Osteoblast (primary cell): ENCODE results near the gene ALDH1A1. TPM values are rescaled to one million over a fixed set of nuclear protein-coding genes. Genes with fewer than 3 reads are reported as not detected.

ENCODE experiments used
- DNase-seq: peaks from one replicate; pipeline ENCODE4 v3.0.0; 2011; ENCODE audit warnings: low spot score, mixed read lengths; ENCODE audit not compliant: insufficient read length; ENCODE audit errors: missing footprints
- H2AFZ ChIP-seq: 2 replicates; pipeline ENCODE4 v1.6.0; 2011; ENCODE audit warnings: mild to moderate bottlenecking, low read length
- H3K27ac ChIP-seq: 2 replicates; pipeline ENCODE4 v1.5.1; 2011; ENCODE audit warnings: mild to moderate bottlenecking, low read depth, low read length, moderate library complexity
- H3K27me3 ChIP-seq: 2 replicates; pipeline ENCODE4 v1.6.0; 2012; ENCODE audit warnings: mild to moderate bottlenecking, control low read depth, inconsistent platforms, low read length, moderate library complexity; ENCODE audit not compliant: insufficient read depth
- H3K36me3 ChIP-seq: 2 replicates; pipeline ENCODE4 v1.5.1; 2011; ENCODE audit warnings: mild to moderate bottlenecking, low read length, control low read depth, moderate library complexity; ENCODE audit not compliant: insufficient read depth
- H3K4me1 ChIP-seq: 2 replicates; pipeline ENCODE4 v1.5.1; 2011; ENCODE audit warnings: mild to moderate bottlenecking, low read length, control low read depth, moderate library complexity; ENCODE audit not compliant: insufficient read depth
- H3K4me2 ChIP-seq: 2 replicates; pipeline ENCODE4 v1.6.0; 2011; ENCODE audit warnings: mild to moderate bottlenecking, low read length; ENCODE audit not compliant: insufficient read depth
- H3K4me3 ChIP-seq: fragments of 200-600 bp; sonication (generic); 3 replicates; pipeline ENCODE4 v1.5.1; 2012; ENCODE audit warnings: mild to moderate bottlenecking, low read length, inconsistent platforms; ENCODE audit not compliant: insufficient read depth
- H3K79me2 ChIP-seq: 2 replicates; pipeline ENCODE4 v1.6.0; 2012; ENCODE audit warnings: mild to moderate bottlenecking, low read length, control low read depth, inconsistent platforms; ENCODE audit not compliant: insufficient read depth
- H3K9me3 ChIP-seq: 2 replicates; pipeline ENCODE4 v1.5.1; 2011; ENCODE audit warnings: low read depth, low read length, control low read depth
- H4K20me1 ChIP-seq: 2 replicates; pipeline ENCODE4 v1.6.0; 2012; ENCODE audit warnings: mild to moderate bottlenecking, low read length, control low read depth; ENCODE audit not compliant: insufficient read depth
- total RNA-seq: library from RNA; depleted of rRNA; stranded (reverse); fragments of >200 nt; gene quantifications from 2 replicates; pipeline ENCODE4 v1.2.3, GENCODE V29; 2012
- TF ChIP-seq, protein P1 (sequence below): IDR thresholded peaks from 2 replicates; pipeline ENCODE4 v1.5.1; 2011; ENCODE audit warnings: mild to moderate bottlenecking, low read depth, low read length, moderate library complexity; ENCODE audit errors: extremely low read depth

The ALDH1A1 gene
- total RNA-seq, 1 donor = 0.36 TPM

DNA sequence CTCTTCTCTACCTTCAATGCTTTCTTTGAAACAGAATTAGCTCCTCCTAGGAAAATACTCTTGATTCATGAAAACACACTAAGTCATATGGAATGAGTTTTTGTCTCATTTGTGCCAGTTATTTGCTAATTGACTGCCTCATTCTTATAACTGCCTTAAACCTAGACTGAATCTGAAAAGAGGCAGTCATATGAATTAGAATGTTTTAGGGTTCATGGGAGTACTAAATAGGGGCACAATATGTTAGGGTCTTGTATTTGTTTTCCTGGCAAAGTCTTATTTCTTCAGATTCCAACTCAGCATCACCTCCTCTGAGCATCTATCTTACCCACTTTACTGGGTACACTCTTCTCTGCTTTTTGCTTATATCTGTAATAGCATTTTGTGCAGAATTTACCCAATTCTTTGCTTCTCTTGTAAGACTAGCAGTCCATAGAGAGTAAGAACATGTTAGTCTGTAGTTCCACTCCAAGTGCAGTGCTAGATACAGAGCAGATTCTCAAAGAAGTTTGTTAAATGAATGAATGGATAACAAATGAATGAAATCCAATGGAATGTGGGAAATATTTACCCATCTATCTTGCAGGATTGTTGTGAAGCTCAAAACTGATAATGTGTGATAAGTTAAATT, 43.9 kb upstream of the ALDH1A1 start:
- Histone ChIP-seq H4K20me1 (no peaks in the 10 kb centered on the region), H3K9me3 (no peaks in the 10 kb centered on the region), H3K36me3 (no peaks in the 10 kb centered on the region), H3K27me3 (no peaks in the 10 kb centered on the region), H3K79me2 (no peaks in the 10 kb centered on the region), H2AFZ (no peak overlapping the region), H3K4me1 (peaks cover 3% of the 10 kb centered on the region), H3K27ac (no peak overlapping the region), H3K4me3 (no peak overlapping the region), H3K4me2 (no peak overlapping the region)
- no peak for DNase-seq
- TF ChIP-seq, protein P1, sequence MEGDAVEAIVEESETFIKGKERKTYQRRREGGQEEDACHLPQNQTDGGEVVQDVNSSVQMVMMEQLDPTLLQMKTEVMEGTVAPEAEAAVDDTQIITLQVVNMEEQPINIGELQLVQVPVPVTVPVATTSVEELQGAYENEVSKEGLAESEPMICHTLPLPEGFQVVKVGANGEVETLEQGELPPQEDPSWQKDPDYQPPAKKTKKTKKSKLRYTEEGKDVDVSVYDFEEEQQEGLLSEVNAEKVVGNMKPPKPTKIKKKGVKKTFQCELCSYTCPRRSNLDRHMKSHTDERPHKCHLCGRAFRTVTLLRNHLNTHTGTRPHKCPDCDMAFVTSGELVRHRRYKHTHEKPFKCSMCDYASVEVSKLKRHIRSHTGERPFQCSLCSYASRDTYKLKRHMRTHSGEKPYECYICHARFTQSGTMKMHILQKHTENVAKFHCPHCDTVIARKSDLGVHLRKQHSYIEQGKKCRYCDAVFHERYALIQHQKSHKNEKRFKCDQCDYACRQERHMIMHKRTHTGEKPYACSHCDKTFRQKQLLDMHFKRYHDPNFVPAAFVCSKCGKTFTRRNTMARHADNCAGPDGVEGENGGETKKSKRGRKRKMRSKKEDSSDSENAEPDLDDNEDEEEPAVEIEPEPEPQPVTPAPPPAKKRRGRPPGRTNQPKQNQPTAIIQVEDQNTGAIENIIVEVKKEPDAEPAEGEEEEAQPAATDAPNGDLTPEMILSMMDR = no peak

DNA sequence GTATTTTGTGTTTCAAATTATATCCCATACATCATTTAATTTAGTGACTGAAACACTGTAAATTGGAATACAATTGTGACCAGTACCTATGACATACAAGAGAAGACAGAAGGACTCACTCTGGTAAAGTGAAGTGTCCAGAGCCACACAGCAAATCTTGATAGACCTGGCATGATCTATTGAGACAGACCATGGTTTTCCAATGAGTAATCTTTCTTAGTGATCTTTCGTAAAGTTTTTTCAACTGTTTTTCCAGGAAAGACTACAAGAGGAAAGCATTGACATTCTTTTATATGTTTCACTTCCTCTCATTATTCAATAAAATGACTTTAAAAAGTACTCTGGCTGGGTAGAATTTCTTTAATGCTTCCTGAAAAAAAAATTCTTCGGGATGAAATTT, 43.3 kb upstream of the ALDH1A1 start:
- Histone ChIP-seq H3K27ac (no peak overlapping the region), H3K9me3 (no peaks in the 10 kb centered on the region), H4K20me1 (no peaks in the 10 kb centered on the region), H3K4me1 (peaks cover 3% of the 10 kb centered on the region), H2AFZ (no peak overlapping the region), H3K79me2 (no peaks in the 10 kb centered on the region), H3K36me3 (no peaks in the 10 kb centered on the region), H3K4me2 (no peak overlapping the region), H3K4me3 (no peak overlapping the region), H3K27me3 (no peaks in the 10 kb centered on the region)
- TF ChIP-seq, protein P1 = no peak
- DNase-seq = no peak

DNA sequence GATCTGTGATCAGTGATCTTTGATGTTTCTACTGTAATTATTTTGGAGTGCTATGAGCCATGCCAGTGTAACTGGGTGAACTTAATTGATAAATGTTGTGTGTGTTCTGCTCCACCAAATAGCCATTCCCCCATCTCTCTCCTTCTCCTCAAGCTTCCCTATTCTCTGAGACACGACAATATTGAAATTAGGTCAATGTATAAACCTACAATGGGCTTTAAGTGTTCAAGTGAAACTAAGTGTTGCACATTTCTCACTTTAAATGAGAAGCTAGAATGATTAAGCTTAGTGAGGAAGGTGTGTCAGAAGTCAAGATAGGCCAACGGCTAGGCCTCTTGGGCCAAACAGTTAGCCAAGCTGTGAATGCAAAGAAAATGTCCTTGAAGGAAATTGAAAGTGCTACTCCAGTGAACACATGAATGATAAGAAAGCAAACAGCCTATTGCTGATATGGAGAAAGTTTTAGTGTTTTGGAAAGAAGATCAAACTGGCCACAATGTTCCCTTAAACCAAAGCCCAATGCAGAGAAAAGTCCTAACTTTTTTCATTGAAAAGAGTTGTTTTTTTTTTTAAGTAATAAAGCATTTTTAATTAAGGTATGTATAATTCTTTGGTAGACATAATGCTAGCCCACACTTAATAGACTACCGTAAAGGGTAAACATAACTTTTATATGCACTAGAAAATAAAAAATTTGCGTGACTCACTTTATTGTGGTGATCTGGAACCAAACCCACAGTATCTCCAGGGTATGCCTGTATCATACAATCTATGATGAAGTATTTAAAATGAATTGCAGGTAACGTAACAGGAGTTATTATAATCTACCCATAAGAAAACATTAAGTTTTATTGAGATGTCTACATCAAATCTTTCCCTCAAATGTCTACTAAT, 42.5 kb upstream of the ALDH1A1 start:
- no peak overlapping the region for H3K27ac ChIP-seq
- H3K4me1 ChIP-seq = peaks cover 3% of the 10 kb centered on the region
- H4K20me1 ChIP-seq = no peaks in the 10 kb centered on the region
- no peaks in the 10 kb centered on the region for H3K79me2 ChIP-seq
- H3K4me3 ChIP-seq = no peak overlapping the region
- H3K27me3 ChIP-seq = no peaks in the 10 kb centered on the region
- H3K4me2 ChIP-seq = no peak overlapping the region
- no peak overlapping the region for H2AFZ ChIP-seq
- TF ChIP-seq, protein P1 = no peak
- no peaks in the 10 kb centered on the region for H3K36me3 ChIP-seq
- DNase-seq = no peak
- H3K9me3 ChIP-seq = no peaks in the 10 kb centered on the region

DNA sequence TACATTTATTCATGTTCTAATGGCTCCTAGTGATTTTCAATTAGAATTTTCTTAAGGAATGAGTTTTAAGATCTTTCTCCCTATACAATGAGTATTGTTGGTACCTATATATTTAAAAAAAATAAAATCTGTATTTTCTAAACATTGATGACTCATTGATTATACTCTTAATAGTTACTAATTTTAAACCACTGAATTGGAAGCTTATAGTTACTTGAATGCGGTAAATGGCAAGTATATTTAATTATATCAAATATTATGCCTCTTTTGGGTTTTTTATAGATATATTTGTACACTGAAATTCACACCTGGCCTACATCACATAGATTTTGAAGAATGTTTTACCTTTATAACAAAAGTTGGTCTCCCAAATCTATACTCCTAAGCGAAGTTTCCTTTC, 38.9 kb upstream of the ALDH1A1 start:
- Histone ChIP-seq H3K4me2 (no peak overlapping the region), H2AFZ (no peak overlapping the region), H3K36me3 (no peaks in the 10 kb centered on the region), H3K79me2 (no peaks in the 10 kb centered on the region), H3K27ac (no peak overlapping the region), H4K20me1 (no peaks in the 10 kb centered on the region), H3K9me3 (no peaks in the 10 kb centered on the region), H3K4me1 (peaks cover 2% of the 10 kb centered on the region), H3K27me3 (no peaks in the 10 kb centered on the region), H3K4me3 (no peak overlapping the region)
- TF ChIP-seq, protein P1 = no peak
- no peak for DNase-seq
